Stimulated activated CD4-positive, alpha-beta T cell treated with anti-CD3 and anti-CD28 coated beads, Interleukin-15, amount 100 ng/mL, for 48 hours (primary cell): Measurements from ENCODE around the gene USP40.

ENCODE experiments used
- DNase-seq, 2 donors: peaks; one replicate each; pipeline ENCODE4 v3.0.0-alpha.2; 2020; ENCODE audit warnings: low read depth in 2 of 2

Gene USP40

DNA sequence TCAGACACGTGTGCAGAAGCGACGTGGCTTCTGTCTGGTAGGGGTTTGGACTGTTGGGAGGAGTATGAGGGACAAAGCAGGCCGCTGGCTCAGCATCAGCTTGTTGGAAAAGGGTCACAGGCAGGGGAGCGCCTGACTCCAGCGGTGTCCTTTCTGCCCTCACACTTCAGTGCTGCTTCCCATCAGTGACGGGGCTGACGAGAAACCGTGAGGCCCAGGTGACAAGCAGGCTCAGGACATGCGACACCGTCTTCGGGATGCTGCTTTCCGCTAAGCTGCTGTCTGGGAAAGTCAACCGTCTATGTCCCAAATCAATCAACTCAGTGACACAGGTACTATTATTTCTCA, 90.5 kb downstream of the USP40 start:
- DNase-seq: no peak

DNA sequence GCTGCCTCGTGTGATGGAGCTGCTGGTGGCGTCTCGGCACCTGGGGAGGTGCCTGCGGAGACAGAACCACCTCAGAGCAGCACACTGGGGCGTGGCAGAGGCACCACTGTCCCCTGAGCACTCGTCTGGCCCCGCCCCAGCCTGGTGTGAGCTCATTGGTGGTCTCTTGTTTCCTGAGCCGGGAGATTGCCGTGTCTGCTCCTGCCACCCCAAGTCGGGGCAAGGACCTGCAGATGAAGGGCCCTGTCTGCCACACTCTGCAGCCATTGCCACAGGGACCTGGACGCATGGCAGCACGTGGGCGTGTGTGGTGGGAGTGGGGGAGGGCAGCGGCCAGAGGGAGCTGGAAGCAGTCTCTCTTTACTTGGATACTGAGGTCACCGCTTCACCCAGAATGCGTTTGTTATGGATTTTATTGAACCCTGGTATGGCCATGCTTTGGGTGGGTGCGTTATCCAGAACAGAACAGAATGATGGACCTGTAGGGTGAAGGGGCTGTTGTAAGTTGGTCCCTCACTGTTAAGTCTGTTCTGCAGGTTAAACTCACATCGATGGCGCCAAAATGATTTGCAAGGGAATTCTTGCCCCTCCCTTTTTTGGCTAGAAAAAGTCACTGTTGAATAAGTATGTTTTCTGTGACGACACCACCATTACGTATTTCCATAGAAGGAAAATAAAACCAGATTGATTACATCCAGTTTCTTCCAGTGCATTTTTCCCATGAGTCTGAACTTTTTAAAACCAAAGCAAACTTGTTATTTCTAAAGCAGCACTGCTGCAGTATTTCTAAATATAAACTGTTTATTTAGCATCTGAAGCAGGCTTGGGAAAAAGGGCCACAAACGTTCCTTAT, 92.0 kb downstream of the USP40 start:
- no peak for DNase-seq

DNA sequence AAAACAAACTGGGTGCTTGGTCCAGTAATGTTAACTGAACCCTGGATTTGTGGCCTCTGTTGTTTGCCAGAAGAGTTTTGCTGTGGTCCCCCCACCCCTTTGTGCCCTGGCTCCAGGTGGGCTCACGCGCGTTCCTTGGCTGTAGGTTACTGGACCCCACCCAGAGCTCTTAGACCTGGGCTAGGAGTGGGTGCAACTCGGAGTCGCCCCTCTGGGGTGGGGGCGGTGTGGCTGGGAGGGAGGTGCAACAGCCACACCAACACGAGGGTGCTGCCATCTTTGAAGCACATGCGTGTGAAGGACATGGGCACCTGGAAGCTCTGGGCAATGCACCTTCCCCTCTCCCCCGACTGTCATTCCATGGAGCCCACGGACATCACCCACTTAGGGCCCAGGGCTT, 92.7 kb downstream of the USP40 start:
- no peak for DNase-seq

DNA sequence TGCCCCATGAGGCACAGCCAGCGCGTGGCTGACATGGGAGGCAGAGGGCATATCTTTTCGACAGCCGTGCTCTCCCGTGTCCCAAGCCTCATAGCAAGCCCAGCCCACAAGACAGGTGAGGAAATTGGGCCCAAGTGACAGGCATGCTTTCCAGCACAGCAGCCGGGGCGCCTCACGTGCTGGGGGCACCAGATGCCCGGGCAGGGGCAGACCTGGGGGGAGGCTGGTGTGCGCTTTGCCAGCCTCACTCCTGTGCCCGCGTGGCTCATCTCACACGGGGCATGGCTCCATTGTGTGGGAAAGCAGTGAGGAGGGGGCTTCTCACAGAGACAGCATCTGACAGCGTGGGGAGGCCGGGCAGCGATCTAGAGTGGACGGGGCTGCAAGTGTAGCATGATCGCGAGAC, 93.2 kb downstream of the USP40 start:
- no peak for DNase-seq

DNA sequence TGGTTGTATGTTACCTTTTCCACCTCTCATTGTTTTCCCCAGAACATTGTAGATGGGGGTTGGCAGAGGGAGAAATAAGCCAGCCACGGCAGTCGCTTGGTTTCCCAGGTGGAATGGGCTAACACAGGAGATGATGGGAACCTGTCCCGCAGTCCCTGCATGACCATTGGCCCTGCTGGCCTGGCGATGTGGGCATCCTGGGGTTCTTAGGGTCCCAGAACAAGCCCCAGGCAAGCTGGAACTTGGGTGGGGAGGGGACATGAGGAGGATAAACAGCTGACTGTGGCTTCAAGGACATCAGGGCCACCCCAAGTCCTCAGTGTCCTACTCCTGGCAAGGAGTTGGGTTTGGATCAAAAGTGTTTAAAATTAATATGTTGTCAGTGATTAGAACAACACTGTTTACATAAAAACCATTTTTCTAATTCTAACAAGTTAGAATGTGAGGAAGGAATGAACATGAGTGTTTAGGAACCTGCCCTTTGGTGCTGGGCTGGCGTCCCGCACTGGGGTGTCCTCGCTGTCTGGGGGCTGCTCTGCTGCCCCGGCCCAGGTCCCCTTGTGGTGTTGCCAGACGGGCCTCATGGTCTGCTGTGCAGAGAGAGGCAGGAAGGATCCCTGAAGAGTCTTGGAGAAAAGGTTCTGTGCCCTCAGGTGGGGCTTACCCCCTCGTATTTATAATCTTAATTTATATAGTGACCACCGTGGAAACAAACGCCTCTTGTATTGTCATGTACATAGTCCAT, 95.1 kb downstream of the USP40 start:
- DNase-seq: no peak

DNA sequence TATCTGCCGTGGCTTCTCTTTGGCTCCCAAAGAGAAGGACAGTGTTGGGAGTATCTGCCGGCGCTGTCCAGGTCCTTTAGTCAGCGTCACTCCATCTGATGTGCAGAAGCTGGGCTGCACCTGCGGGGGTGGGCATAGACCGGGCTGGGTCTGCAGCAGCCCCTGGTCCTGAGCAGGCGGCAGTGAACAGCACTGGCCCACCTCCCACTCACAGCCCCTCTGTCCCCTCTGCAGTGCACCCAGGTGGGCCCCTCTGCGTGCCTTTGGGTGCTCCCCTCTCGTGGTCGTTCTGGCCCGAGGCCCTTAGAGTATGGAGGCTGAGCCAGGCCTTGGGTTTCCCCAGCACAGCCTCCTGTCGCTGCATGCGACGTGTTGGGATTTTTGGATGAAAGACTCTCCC, 95.7 kb downstream of the USP40 start:
- DNase-seq: no peak

DNA sequence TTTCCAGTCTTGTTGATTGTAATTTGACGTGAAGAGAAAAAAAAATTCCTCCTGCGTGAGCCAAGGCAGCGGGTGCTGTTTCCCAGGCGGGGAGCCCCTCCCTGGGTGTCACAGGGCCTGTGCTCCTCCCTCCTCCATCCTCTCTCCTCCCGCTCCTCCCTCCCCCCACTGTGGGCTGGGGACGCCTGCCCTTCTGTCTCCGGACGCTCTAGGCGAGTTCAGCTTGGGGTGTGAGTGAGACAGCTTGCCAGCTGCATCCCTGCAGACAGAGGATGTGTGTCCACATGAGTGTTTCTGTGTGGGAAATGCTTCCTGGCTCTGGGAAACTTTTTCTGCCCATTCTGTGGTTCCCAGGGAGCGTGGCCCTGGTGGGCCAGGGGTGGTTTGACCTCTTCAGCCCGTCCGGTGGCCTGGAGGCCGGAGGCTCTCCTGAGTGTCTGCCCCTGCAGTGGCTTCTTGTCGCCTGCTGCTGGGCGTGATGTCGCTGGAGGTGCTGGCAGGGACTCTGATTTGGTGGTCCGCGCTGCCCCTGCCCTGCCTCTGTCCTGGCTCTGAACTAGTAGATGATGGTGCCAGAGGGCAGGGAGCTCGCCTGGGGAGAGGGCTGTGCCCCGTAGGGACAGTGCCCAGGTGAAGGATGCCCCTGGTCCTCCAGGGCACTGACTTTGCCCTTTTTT, 96.4 kb downstream of the USP40 start:
- no peak for DNase-seq

DNA sequence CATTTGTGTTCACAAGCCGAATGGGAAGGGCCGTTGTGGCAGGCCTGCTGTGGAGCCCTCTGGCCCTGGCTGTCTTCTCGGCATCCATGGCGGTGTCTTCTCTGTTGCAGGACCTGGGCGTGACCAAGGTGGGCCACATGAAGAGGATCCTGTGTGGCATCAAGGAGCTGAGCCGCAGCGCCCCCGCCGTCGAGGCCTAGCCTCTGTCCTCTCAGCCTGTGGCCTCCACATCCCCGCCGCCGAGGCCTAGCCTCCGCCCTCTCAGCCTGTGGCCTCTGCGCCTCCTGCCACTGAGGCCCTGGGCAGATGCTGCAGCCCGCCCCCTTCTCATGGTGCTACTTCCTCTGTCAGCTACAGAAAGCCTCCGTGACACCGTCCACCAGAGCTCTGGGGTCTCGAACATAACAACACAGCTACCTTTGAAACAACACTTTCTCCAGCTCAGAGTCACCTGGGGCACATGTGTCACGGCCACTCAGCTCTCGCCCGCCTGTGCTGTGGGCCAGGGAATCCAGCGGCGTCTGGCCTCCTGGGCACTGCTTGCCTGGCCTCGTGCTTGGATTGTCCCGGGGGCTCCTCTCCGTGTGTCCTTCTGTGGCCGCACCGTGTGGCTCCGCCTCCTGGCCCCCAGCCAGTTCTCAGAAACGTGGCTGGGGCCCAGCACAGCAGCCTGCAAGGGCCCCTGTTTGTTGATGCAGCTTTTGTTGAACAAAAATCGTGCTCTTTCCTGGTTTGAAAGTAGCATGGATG, 97.1 kb downstream of the USP40 start:
- DNase-seq: no peak

DNA sequence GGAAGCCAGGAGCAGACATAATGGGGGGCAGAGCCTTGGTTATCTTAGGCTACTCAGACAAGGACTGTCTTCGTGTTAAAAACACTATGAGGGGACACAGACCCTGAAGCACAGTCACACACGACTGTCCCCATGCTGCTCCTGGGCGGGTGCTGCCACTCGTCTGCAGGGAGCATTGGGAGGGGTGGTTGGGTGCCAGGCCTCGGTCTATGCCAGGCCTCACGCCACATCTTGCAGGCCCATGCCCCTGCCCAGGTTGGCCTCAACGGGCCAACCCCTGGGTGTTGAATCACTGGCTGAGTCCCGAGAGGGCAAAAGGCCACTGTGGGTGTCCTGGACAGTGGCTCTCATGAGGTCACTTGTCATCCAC, 97.9 kb downstream of the USP40 start:
- no peak for DNase-seq

DNA sequence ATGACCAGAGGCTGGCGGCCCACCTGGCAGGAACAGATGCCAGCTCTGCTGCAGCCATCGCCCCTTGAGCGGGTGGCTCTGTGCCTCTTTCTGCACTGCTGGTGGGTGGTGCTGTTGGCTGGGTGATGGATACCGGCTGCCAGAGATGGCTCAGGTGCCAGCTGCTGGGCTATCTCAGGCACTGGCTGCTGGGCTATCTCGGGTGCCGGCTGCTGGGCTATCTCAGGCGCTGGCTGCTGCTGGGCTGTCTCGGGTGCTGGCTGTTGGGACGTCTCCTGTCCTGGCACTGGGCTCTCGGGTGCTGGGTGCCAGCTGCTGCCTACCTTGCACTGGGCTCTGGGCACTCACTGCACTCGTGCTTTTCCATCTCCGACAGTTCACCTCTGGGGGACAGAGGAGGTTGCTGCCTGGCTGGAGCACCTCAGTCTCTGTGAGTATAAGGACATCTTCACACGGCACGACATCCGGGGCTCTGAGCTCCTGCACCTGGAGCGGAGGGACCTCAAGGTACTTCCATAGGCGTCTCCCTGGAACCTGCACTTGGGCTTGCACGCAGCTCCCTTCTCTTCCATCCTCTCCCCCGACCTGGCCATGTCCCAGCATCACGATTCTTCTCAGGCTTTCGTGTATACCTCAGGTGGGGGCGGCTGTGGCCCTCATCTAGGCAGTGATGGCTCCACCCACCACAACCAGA, 98.4 kb downstream of the USP40 start:
- no peak for DNase-seq

DNA sequence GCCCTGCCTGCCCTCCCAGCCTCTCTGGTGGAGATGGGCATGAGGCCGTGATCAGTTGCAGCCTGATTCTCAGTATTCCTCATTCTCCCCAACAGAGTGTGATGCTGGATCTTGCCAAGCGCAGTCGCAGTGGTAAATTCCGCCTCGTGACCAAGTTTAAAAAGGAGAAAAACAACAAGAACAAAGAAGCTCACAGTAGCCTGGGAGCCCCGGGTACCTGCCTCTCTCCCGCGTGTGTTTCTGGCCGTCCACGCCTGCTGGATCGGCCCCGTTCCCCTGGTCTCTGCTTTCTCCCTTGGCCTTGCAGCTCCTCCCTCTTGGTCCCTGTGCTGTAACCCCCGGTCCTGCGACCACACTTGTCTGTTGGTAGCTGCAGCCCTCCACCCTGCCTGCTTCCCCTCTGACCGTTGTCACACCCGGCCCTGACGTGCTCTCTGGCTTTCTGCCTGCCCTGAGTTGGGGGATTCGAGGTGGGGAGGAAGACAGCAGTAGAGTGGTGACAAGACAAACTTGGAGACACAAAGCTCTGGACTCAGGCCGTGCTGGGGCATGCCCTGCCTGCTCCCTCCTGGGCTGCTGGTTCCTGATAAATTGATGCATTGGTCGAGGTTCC, 99.5 kb downstream of the USP40 start:
- DNase-seq: no peak

DNA sequence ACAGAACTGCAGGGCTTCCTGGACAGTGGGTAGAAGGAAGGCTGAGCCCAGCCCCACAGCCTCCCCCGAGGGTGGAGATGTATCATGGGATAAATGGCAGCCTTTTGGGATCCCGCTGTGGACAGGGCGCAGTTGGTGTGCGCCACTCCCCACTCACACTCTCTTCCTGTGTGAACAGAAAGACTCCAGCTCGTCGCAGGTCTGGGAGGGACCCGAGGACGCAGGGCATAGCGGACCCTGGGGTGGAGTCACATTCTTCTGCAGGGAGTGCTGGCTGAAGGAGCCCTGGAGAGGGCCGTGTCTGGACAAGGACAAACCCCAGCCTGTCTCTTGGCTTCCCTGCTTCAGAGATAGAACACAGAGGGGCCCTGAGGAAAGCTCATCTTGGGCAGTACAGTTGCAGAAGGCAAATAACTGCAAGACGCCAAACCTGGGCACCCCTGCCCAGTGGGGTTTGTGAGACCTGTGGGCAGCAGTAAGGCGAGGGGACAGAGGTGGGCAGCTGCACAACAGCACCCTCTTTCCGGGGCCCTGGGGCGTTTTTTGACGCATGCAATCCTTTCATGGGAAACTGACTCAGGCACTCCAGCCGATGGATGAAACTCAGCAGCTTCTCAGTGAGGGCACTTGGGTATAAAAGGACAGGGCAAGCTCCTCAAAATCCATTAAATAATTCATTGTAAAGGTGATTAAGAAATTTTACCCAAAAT, 101.9 kb downstream of the USP40 start:
- no peak for DNase-seq

DNA sequence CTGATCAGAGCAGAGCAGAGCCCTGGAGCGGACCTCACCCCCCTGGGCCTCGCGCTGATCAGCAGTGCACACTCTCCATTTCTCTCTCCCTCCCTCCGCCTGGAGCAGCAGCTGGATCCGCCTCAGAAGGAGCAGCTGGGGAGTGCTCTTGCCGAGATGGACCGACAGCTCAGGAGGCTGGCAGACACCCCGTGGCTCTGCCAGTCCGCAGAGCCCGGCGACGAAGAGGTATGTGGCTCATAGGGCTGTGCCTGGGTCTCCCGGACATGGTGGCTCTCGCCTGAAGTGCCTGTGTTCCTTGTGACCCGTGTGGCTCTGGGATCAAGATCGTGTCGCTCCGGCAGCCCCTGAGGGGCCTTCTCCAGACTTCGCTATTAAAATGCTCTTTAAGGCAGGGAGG, 102.5 kb downstream of the USP40 start:
- DNase-seq: no peak

DNA sequence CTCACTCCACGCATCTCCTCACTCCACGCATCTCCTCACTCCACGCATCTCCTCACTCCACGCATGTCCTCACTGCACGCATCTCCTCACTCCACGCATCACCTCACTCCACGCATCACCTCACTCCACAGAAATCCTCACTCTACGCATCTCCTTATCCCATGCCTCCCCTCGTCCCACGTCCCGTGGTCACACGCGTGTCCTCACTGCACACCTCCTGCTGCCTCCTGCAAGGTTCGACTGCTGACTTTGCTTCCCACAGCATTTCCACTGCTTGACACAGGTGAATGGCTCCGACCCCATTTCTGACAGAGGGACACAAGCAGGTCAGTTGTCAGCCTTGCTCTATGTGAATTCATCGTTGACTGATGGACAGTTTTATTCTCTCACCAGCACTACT, 103.0 kb downstream of the USP40 start:
- DNase-seq: no peak

DNA sequence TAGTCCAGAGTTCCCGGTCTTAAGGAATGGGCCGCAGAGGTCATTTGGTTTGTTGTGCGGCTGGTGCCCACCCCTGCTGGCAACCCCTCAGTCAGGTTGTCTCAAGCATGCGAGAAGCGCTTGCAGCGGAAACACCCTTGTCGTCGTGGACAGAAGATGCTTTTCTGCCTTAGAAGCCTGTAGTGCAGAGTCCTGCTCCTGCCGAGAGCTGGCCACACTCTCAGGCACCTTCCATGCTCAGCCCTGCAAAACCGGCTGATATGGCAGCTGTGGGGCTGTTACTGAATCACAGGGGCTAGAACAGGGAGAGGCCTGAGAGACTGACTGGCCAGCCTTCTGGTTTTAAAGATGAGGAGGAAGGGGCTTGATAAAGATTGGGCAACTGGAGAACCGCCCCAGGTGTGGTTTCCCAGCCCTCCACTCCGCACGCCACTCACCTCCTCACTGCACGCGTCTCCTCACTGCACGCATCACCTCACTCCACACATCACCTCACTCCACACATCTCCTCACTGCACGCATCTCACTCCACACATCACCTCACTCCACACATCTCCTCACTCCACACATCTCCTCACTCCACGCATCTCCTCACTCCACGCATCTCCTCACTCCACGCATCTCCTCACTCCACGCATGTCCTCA, 103.6 kb downstream of the USP40 start:
- DNase-seq: no peak

DNA sequence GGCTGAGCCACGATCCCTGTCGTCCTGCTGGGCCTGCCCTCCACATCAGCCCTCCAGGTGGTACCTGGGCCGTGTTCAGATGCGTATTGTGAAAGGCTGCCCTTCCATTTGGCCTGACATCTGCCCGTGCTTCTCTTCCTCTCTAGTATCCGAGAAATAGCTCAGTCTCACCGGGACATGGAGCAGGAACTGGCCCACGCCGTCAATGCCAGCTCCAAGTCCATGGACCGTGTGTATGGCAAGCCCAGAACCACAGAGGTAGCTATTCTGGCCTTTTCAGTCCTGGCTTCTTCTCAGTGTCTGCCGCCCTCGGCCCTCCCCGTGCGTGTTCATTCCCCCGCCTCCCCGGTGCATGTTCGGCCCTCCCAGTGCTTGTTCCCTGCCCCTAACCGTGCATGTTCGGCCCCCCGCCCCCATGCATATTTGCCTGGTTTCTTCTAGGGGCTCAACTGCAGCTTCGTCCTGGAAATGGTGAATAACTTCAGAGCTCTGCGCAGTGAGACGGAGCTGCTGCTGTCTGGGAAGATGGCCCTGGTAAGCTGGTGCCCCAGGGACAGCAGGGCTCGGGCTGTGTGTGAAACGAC, 104.3 kb downstream of the USP40 start:
- DNase-seq: no peak

DNA sequence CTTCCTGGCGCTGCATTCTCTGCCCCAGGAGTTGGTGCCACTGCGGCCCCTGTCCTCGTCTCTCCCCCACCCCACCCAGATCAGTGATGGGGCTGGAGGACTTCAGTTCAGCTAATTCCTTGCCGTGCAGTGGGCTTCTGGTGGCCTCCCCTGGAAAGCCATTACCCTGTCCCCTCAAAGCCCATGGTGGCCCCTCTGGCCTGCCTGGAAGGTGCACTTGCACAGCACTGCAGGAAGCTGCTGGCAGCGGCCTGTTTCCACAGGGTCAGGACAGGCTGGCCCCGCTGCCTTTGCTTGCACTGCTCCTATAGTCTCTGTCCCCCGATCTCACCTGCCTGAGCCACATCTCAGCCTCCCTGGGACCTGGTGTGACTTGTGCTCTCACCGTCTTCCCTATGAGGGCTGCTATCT, 105.1 kb downstream of the USP40 start:
- DNase-seq: no peak

DNA sequence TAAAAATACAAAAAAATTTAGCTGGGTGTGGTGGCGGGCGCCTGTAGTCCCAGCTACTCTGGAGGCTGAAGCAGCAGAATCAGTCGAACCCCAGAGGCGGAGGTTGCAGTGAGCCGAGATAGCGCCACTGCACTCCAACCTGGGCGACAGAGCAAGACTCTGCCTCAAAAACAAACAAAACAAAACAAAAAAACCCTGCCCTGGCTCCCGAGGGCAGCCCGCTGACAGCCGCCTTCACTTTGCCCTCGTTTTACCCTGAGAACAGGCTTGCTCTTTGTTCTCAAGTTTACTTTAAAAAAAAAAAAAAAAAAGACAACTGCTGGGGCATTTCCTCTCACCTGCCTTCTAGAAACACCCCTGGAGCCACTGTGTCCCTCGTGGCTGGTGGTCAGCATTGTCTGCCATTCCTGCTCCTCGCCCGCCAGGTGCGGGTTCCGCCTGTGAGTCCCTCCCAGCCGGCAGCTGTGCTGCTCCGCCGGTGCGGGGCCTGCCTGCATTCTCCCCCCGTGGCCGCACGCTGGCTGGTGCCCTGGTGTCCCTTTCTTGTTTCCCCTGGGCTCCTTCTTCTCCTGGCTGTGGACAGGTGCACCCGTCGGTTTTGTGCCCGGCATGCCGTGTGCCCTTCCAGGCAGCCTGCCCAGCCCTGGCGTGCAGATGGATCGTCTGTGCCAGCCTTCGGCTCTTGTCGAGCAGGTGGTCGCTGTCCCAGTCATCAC, 105.7 kb downstream of the USP40 start:
- DNase-seq: no peak

DNA sequence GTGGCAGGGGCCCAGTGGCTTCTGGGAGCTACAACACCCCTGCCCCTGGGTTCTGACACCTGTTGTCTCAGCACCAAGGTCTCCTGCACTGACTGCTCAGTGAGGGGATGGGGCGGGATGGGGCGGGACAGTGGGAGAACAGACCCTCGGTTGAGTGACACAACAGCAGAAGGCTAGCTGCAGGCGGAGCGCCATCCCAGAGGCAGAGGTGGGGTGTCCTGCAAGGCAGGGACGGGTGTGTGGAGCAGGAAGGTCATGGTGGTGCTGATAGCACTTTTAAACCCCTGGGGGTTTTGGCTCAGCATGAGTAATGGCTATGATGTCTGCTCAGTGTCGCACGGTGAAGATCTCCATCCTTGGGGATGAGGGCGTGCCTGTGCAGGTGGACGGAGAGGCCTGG, 107.2 kb downstream of the USP40 start:
- no peak for DNase-seq
